ENCODE data around the gene TAL2. TPM values are rescaled to one million over a fixed set of nuclear protein-coding genes. Genes with fewer than 3 reads are reported as not detected.

The TAL2 gene
- total RNA-seq, 2 experiments from 2014 or later, result not detected

- H3K4me1 ChIP-seq (ENCODE audit: insufficient read depth, low read length, poor library complexity, severe bottlenecking), result no peaks in the 10 kb centered on the region
- intact Hi-C loops (cut with micrococcal nuclease; ENCODE audit: unreplicated experiment), result no loop called here
- POLR2A ChIA-PET, result interaction anchor here (0.6 to 0.7 kb wide), 2 partner anchors 54 to 309 kb away, joined by 3 read pairs; no protein-coding TSS in a partner anchor
- CTCF ChIA-PET (ENCODE audit: unreplicated experiment), result no interaction called here
- no peak for DNase-seq (ENCODE audit: low spot score)
- H2AFZ ChIP-seq (ENCODE audit: low read length), result no peak overlapping the region
- peaks cover 7% of the 10 kb centered on the region; the same call in 1 of the 2 replicates for H3K9me3 ChIP-seq (ENCODE audit: low read length)
- no peak for TF ChIP-seq EZH2phosphoT487 (IDR thresholded peaks at IDR 0.05; ENCODE audit: borderline replicate concordance, low read depth, low read length)
- TF ChIP-seq CTCF (conservative IDR thresholded peaks at IDR 0.05; ENCODE audit: low read length), result no peak
- no peaks in the 10 kb centered on the region for H3K9me2 ChIP-seq (ENCODE audit: insufficient read depth, low read length)
- no TSS peak for BruUV-seq (replicated peaks)
- no peak overlapping the region for H3K27ac ChIP-seq (ENCODE audit: low read depth, low read length, poor library complexity, severe bottlenecking)
- no peaks in the 10 kb centered on the region for H4K20me1 ChIP-seq (ENCODE audit: insufficient read depth, low read length)
- no peaks in the 10 kb centered on the region for H3K79me2 ChIP-seq (ENCODE audit: insufficient read depth, low read depth, low read length)
- no peaks in the 10 kb centered on the region for H3K36me3 ChIP-seq (ENCODE audit: insufficient read depth, low read length)
- no peak overlapping the region for H3K4me3 ChIP-seq (ENCODE audit: low read depth, low read length, poor library complexity, severe bottlenecking)
- H3K4me2 ChIP-seq (ENCODE audit: low read length), result no peak overlapping the region
These were observed 19.5 kb downstream of the TAL2 start for GRCh38 chr9:105681724-105682123.

GRCh38 chr9:105683688-105684275, 21.5 kb downstream of the TAL2 start:
- H3K9me2 ChIP-seq (ENCODE audit: insufficient read depth, low read length), result no peaks in the 10 kb centered on the region
- ChIA-PET CTCF (ENCODE audit: unreplicated experiment) (no interaction called here), POLR2A (no interaction called here)
- H4K20me1 ChIP-seq (ENCODE audit: insufficient read depth, low read length), result no peaks in the 10 kb centered on the region
- intact Hi-C loops (cut with micrococcal nuclease; ENCODE audit: unreplicated experiment), result no loop called here
- H3K36me3 ChIP-seq (ENCODE audit: insufficient read depth, low read length), result no peaks in the 10 kb centered on the region
- no peaks in the 10 kb centered on the region for H3K4me1 ChIP-seq (ENCODE audit: insufficient read depth, low read length, poor library complexity, severe bottlenecking)
- no peak overlapping the region for H3K4me3 ChIP-seq (ENCODE audit: low read depth, low read length, poor library complexity, severe bottlenecking)
- BruUV-seq (replicated peaks), result no TSS peak
- no peak overlapping the region for H3K27ac ChIP-seq (ENCODE audit: low read depth, low read length, poor library complexity, severe bottlenecking)
- TF ChIP-seq EZH2phosphoT487 (IDR thresholded peaks at IDR 0.05; ENCODE audit: borderline replicate concordance, low read depth, low read length) (no peak), CTCF (conservative IDR thresholded peaks at IDR 0.05; ENCODE audit: low read length) (no peak)
- no peaks in the 10 kb centered on the region for H3K79me2 ChIP-seq (ENCODE audit: insufficient read depth, low read depth, low read length)
- DNase-seq (ENCODE audit: low spot score), result no peak
- no peak overlapping the region for H3K4me2 ChIP-seq (ENCODE audit: low read length)
- no peak overlapping the region for H2AFZ ChIP-seq (ENCODE audit: low read length)
- H3K9me3 ChIP-seq (ENCODE audit: low read length), result peaks cover 7% of the 10 kb centered on the region; the same call in 1 of the 2 replicates

GRCh38 chr9:105686936-105687335, 24.7 kb downstream of the TAL2 start:
- Histone ChIP-seq H2AFZ (ENCODE audit: low read length) (no peak overlapping the region), H3K9me2 (ENCODE audit: insufficient read depth, low read length) (no peaks in the 10 kb centered on the region), H3K4me3 (ENCODE audit: low read depth, low read length, poor library complexity, severe bottlenecking) (no peak overlapping the region), H3K4me2 (ENCODE audit: low read length) (no peak overlapping the region), H3K36me3 (ENCODE audit: insufficient read depth, low read length) (no peaks in the 10 kb centered on the region), H3K27ac (ENCODE audit: low read depth, low read length, poor library complexity, severe bottlenecking) (no peak overlapping the region), H4K20me1 (ENCODE audit: insufficient read depth, low read length) (no peaks in the 10 kb centered on the region), H3K4me1 (ENCODE audit: insufficient read depth, low read length, poor library complexity, severe bottlenecking) (no peaks in the 10 kb centered on the region), H3K9me3 (ENCODE audit: low read length) (peaks cover 7% of the 10 kb centered on the region; the same call in 1 of the 2 replicates), H3K79me2 (ENCODE audit: insufficient read depth, low read depth, low read length) (no peaks in the 10 kb centered on the region)
- intact Hi-C loops (cut with micrococcal nuclease; ENCODE audit: unreplicated experiment), result no loop called here
- POLR2A ChIA-PET, result no interaction called here
- CTCF ChIA-PET (ENCODE audit: unreplicated experiment), result no interaction called here
- no peak for DNase-seq (ENCODE audit: low spot score)
- no peak for TF ChIP-seq EZH2phosphoT487 (IDR thresholded peaks at IDR 0.05; ENCODE audit: borderline replicate concordance, low read depth, low read length)
- no peak for TF ChIP-seq CTCF (conservative IDR thresholded peaks at IDR 0.05; ENCODE audit: low read length)
- no TSS peak for BruUV-seq (replicated peaks)

Measured in OCI-LY7 (cell line).